Rectal smooth muscle tissue (tissue), 1 donor: Measurements from ENCODE around the gene ALPG.
"Not testable (repeated sequence)": the region's sequence is repeated elsewhere in the genome, so short reads cannot be mapped to it uniquely, and the experiment has no call there.

Source experiments
- H3K27ac ChIP-seq: one replicate; pipeline ENCODE4 v1.7.0; 2013; ENCODE audit warnings: low read depth, low read length, inconsistent platforms
- H3K27me3 ChIP-seq: one replicate; pipeline ENCODE4 v1.7.0; 2013; ENCODE audit warnings: low read length; ENCODE audit not compliant: control insufficient read depth, insufficient read depth
- H3K36me3 ChIP-seq: one replicate; pipeline ENCODE4 v1.7.0; 2013; ENCODE audit warnings: low read length; ENCODE audit not compliant: control insufficient read depth, insufficient read depth
- H3K4me1 ChIP-seq: one replicate; pipeline ENCODE4 v1.7.0; 2013; ENCODE audit warnings: low read length; ENCODE audit not compliant: control insufficient read depth, insufficient read depth
- H3K4me3 ChIP-seq: one replicate; pipeline ENCODE4 v1.7.0; 2013; ENCODE audit warnings: low read length
- H3K9ac ChIP-seq: one replicate; pipeline ENCODE4 v1.7.0; 2013; ENCODE audit warnings: low read length

Gene ALPG

DNA sequence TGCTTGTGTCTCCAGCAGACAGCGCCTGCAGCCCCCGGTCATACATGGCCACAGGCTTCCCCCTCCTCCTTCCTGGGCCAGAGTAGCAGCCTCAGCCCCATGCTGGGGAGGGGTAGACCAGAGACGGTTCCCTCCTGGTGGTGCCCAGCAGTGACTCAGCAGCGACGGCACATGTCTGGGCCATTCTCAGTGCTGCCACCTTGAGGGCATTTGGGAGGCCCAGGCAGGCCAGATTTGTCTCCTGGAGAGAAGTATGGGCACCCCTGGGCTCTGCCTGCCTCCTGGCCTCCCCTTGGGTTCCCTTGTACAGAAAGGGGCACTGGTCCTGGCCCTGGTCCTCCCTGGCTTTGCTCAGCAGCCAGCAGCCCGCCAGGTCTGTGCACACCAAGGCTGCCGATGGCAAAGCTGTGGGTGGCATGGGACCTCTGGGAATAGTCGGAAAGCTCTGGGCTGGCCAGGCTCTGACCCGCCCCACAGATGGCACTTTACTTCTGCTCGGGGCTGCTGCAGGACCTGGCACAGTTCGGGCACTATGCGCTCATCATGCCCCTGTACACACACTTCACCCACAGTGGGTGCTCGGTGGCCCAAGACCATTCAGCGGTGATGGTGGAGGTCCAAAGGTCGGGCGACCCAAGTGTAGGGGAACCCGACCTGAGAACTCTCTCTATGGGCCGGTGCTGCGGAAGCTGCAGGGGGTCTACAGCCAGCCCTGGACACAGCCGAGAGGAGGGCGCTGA lies 37.9 kb downstream of the ALPG start:
- H3K9ac ChIP-seq = no peak overlapping the region
- H3K36me3 ChIP-seq = no peaks in the 10 kb centered on the region
- H3K27me3 ChIP-seq = peaks cover 3% of the 10 kb centered on the region
- no peak overlapping the region for H3K27ac ChIP-seq
- H3K4me3 ChIP-seq = no peak overlapping the region
- H3K4me1 ChIP-seq = no peaks in the 10 kb centered on the region

DNA sequence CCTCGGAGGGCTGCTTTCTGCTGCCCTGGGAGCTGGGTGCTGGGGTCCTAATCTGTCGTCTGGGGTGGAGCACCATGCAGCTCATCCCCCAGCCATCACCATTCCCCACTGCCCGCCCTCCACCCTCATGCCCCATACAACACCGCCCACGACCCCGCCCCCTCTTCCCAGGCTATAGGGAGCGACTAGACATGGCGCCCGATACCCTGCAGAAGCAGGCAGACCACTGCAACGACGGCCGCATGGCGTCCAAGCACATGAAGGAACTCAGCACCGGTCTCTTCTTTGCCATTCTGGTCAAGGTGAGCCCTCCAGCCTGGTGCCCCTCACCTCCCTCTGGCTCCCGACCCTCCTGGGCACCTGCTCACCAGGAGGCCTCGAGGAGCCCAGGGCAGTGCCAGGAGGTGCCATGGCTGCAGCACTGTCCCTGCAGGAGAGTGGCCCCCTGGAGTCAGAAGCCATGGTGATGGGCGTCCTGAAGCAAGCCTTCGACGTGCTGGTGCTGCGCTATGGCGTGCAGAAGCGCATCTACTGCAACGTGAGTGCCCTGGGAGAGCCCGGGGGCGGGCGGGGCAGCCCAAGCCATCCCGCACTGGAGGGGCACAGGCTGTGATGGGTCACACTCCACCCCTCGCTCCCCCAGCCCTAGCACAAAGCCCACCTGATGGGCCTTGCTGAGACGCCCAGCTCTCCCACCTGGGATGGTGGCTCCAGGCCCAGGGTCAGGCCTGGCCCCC lies 38.7 kb downstream of the ALPG start:
- H3K36me3 ChIP-seq, H3K27me3 ChIP-seq, H3K27ac ChIP-seq, H3K9ac ChIP-seq, H3K4me1 ChIP-seq, H3K4me3 ChIP-seq: not testable (repeated sequence)

DNA sequence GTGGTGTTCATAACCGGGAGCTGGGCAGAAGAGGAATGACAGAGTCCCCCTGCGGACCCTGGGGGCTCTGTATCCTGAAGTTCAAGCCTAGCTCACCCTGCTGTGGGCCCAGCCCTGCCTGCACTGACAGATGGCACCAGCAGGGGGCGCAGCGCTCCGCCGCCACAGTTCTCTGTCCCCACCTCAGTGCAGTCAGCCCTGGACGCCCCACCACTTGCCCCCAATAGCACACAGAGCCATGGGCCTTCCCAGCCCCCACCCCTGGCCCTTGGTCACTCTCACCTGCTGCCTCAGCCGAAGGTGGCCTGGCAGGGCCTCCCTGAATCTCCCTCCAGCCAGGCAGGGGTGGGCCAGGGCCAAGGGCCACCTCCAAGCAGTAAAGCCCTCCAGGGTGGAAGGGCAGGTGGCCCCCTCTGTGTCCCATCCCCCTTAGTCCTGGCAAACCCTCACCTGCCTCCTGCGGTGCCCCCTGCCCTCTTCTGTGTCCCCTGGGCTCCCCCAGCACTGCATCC lies 39.7 kb downstream of the ALPG start:
- not testable (repeated sequence) for H3K27ac ChIP-seq, H3K9ac ChIP-seq, H3K4me3 ChIP-seq, H3K36me3 ChIP-seq, H3K4me1 ChIP-seq, H3K27me3 ChIP-seq

DNA sequence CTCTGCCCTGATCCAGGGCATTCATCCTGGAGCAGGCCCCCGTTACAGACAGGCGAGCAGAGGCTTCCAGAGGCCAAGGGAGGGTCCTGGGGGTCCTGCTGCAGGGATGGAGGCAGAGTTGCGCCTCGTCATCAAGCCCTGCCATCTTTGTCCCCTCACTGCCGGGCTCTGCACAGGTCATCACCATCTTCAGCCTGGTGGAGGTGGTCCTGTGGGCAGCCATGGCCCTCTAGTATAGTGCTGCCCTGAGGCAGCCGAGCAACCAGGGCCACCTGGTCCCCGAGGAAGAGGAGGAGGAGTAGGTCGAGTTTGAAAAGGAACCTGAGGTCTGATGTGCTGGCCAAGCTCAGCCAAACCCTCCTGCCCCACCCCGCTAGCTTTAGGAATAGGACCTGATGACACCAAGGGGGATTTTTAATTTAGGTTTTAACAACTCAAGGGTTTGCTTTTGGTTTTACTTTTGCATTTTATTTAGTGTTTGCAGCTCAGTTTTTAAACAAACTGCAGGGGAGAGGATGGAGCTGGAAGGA lies 40.5 kb downstream of the ALPG start:
- Histone ChIP-seq H3K27me3 (no peaks in the 10 kb centered on the region), H3K36me3 (no peaks in the 10 kb centered on the region), H3K9ac (no peak overlapping the region), H3K4me1 (no peaks in the 10 kb centered on the region), H3K4me3 (no peak overlapping the region), H3K27ac (no peak overlapping the region)

DNA sequence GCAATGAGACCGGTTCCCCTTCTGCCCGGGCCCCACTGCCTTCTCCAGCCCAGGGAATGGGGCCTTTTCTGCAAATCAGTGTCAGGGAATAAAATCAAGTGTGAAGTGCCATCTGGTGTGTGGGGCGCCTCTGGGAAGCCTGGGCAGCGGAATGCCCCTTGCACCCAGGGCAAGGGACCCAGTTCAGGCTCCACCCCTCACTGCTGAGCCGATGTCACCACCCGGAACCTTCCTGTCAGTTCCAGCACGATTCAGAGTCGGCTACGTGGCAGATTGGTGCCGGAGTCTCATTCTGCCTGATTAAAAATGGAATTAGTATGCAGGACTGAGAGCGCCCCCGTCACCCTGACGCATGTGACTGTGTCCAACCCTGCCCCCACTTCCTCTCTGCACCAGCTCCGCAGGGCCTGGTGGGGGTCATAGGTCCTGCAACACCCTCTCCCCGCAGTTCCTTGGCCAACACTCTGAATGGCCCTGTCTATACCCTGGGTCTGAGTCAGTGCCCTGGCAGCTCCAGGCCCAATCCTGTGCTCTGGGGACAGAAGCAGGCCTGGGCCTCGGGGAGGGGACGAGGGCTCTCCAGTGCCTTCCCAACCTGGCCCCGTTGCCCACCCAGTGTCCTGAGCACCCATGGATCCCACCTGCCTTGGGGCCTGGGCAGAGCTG lies 41.1 kb downstream of the ALPG start:
- Histone ChIP-seq H3K36me3 (no peaks in the 10 kb centered on the region), H3K27me3 (no peaks in the 10 kb centered on the region), H3K4me3 (no peak overlapping the region), H3K27ac (no peak overlapping the region), H3K9ac (no peak overlapping the region), H3K4me1 (no peaks in the 10 kb centered on the region)

DNA sequence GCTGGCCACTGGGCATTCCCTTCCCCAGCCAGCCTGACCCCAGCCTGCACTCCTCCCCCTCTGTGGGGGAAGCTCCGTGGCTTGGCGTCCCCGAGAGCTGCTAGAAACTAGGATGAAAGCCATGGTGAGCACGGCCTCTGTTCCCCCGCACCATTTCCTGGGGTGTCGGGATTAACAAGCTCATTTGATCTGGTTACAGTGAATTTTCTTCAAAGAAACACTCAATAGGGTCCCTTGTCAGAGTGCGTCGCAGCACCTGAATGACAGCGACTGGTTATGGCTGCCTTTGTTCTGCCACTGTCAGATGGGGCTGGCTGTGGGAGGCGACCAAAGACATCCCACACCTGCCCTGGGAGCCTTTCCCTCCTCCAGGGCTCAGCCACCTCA lies 41.7 kb downstream of the ALPG start:
- Histone ChIP-seq H3K27ac (no peak overlapping the region), H3K36me3 (no peaks in the 10 kb centered on the region), H3K9ac (no peak overlapping the region), H3K4me1 (no peaks in the 10 kb centered on the region), H3K4me3 (no peak overlapping the region), H3K27me3 (no peaks in the 10 kb centered on the region)

DNA sequence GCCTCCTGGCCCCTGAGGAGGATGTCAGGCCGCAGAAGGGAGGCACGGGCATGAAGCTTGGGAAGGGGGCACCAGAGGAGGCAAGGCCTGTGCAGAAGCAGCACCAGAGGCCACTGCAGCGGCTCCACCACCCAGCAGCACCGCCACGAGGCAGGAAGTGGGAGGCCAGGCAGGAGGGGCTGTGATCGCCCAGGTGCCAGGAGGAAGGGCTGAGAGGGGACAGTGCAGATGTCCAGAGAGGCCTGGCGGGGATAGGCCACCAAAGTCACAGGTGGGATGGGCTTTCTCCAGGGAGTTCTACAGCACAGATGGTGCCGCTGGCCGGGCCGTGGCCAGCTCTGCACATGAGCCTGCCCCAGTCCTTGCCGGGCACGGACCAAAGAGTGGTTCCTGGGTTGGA lies 43.3 kb downstream of the ALPG start:
- H3K27ac ChIP-seq = no peak overlapping the region
- no peak overlapping the region for H3K9ac ChIP-seq
- H3K27me3 ChIP-seq = no peaks in the 10 kb centered on the region
- H3K36me3 ChIP-seq = no peaks in the 10 kb centered on the region
- H3K4me3 ChIP-seq = no peak overlapping the region
- no peaks in the 10 kb centered on the region for H3K4me1 ChIP-seq

DNA sequence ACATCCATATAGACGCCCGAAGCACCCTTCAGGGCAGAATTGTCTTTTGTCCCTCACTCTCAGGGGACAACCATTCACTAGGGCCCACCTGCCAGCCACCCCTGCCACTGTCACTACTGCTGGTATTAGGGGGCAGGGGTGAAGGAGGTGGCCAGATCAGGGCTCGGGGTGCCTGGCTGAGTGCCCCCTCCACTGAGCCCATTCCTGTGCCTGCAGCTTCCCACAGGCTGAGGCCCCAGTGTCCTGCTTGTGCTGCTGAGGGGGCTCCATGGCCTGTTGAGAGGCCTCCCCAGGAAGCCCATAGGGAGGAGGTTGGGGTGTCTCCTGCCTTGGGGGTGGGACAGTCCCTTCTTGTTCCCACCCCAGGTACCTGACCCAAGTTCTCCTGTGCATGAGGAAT lies 45.0 kb downstream of the ALPG start:
- H3K27ac ChIP-seq, H3K36me3 ChIP-seq, H3K9ac ChIP-seq, H3K4me3 ChIP-seq, H3K27me3 ChIP-seq, H3K4me1 ChIP-seq: not testable (repeated sequence)

DNA sequence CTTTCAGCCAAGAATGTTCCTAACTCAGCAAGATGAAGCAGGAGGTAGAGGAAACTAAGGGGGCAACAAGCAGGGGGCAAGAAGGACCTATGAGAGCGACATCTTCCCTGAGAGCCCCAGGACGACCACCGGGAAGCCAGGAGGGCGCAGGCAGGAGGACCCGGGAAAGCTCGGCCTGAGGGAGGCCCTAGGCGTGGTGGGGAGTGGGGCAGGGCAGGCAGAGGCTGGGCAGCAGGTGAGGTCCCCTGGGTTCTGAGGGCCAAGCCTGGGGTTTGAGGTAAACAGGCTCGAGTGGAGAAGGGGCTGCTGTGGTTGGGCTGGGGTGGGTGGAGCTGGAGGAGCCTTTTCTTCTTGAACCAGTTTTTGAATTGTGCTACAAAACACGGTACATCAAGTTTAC lies 48.0 kb downstream of the ALPG start:
- Histone ChIP-seq H3K36me3 (no peaks in the 10 kb centered on the region), H3K27ac (no peak overlapping the region), H3K27me3 (no peaks in the 10 kb centered on the region), H3K4me3 (no peak overlapping the region), H3K9ac (no peak overlapping the region), H3K4me1 (no peaks in the 10 kb centered on the region)

DNA sequence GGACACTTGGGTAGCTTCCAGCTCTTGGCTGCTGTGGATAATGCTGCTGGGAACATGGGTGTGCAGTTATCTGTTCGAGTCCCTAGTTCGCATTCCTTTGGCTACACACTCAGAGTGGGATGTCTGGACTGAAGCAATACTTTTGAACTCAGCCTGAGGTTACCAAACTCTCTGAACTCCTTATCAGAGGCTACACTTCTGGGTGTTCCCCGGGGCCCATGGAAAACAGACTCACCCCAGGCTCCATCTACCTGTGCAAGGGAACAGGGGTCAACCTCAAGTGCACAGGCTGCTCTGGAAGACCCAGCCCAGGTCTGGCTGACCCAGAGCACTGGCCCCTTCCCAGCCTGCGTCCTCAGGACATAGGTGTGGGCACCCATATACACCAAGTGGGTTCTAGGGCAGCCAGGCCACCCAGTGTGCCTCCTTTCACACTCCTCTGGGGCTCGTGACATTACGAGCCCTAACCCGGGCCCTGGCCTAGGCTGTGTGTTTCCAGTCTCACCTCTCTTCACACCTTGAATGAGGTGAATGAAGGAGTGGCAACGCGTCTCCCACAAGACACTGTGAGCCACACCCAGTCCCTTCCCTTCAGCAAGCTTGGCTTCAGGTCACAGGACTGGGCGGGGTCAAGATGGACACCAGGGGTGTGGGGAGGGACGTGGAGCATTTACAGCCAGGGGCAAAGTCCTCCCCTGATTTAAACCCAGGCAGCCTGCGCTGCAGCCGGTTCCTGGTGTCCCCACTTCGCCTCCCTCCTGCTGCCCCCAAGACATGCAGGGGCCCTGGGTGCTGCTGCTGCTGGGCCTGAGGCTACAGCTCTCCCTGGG lies 49.0 kb downstream of the ALPG start, which contains the start of gene ALPI:
Gene ALPI (plus strand): TSS at position 728 of the 830 bp plus-strand sequence. CDS start 47 bp downstream, at position 775.
- H3K36me3 ChIP-seq = no peaks in the 10 kb centered on the region
- H3K4me1 ChIP-seq = no peaks in the 10 kb centered on the region
- no peaks in the 10 kb centered on the region for H3K27me3 ChIP-seq
- no peak within 1 kb of the TSS for H3K9ac ChIP-seq
- no peak within 1 kb of the TSS for H3K27ac ChIP-seq
- H3K4me3 ChIP-seq = no peak within 1 kb of the TSS

DNA sequence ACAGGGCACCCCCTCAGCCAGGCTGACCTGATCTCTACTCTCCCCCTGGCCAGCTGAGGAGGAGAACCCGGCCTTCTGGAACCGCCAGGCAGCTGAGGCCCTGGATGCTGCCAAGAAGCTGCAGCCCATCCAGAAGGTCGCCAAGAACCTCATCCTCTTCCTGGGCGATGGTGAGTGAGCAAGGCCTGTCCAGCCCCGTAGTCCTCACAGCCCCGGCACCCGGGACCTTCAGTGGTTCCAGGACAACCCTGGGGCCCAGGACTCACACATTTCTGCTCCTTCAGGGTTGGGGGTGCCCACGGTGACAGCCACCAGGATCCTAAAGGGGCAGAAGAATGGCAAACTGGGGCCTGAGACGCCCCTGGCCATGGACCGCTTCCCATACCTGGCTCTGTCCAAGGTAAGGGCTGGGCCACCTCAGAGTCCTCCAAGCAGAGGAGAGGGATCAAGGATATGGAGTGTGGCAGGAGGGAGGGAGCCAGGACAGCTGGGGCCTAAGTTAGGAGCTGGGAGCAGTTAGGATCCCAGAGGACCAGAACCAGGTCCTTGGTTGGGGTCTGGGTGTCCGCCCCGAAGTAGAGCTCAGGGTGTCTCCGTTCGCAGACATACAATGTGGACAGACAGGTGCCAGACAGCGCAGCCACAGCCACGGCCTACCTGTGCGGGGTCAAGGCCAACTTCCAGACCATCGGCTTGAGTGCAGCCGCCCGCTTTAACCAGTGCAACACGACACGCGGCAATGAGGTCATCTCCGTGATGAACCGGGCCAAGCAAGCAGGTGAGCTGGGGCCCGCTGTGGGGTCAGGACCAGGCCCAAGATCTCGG lies 49.9 kb downstream of the ALPG start:
- Histone ChIP-seq H3K36me3 (no peaks in the 10 kb centered on the region), H3K9ac (no peak overlapping the region), H3K4me3 (no peak overlapping the region), H3K4me1 (no peaks in the 10 kb centered on the region), H3K27me3 (no peaks in the 10 kb centered on the region), H3K27ac (no peak overlapping the region)
